SKM-1 (cell line): ENCODE data around the gene PCIF1.
"Not testable (repeated sequence)": the region's sequence is repeated elsewhere in the genome, so short reads cannot be mapped to it uniquely, and the experiment has no call there.

Experiments
- DNase-seq: peaks from one replicate; lab custom pipeline; 2025; ENCODE audit not compliant: unreplicated experiment; lab: John Stamatoyannopoulos, UW

Gene PCIF1

DNA sequence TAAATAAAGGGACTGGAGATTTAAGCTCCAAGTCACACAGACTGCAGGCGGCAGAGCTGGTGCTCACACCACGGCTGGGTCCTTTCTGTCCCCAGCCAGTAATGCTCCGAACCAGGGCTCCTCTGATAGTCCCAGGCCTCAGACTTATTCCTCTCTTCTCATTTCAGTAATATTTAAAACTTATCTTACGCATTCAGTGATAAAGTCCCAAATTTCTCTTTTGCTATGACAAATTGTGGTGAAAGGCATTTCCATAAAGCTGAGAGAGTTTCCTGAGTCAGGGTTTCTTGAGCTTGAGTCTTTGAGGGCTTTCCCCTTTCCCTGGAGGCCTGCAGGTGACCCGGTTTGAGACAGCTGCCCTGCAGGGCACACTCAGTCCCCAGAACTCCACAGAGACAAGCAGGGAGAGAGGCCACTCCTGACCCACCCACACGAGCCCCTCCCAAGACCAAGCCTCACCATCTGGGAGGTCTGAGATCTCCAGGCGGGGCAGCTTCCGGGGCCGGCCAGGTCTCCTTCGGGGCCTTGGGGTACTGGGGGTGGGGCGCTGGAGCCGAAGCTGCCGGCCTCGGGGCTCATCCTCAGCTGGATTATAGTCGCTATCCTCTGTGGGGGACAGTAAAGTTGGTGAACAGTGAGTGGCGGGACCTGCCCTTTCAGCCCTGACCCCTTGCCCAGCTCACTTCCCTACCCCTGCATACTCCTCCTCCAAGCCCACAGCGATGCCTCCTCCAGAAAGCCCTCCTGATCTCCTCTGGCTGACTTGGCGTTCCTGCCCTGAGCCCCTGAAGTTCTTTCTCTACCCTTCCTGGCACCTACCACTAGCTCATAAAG, 30.9 kb downstream of the PCIF1 start:
- no peak for DNase-seq

- no peak for DNase-seq
Observed at GRCh38 chr20:45967551-45968080, 33.1 kb downstream of the PCIF1 start.

GRCh38 chr20:45968081-45968671, 33.7 kb downstream of the PCIF1 start:
- no peak for DNase-seq

GRCh38 chr20:45968801-45969711, 34.6 kb downstream of the PCIF1 start:
- DNase-seq, result no peak

GRCh38 chr20:45969712-45970634, 35.5 kb downstream of the PCIF1 start:
- peak; percentile 56 for DNase-seq

DNA sequence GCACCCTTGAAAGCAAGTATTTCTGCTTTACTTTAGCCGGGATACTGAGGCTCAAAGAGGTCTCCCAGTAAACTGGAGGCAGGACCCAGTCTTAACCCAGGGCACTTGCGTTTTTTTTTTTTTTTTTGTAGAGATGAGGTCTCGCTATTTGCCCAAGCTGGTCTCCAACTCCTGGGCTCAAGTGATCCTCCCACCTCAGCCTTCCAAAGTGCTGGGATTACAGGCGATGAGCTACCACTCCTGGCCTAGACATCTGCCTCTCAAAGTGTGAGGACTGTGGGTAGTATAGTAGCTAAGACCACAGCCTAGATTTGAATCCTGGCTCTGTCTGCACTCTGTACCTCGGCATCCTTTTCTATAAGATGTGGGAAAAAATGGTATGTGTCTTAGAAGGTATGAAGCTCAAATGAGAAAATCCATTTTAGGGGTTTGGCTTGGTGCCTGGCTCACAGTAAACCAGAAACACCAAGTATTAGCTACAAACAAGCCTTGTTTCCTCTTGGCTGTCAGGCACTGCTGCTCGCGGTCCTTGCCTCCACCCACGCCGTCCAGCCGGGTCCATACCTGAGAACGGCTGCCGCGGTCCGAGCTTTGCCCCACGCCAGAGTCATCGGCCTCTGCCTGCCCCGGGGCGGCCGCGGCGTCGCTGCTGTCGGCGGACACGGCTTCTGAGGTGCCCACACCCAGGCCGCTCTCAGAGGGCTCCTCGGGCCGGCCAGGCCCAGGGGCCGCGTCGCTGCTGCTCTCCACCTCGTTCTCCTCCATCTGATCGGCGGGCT, 36.4 kb downstream of the PCIF1 start:
- no peak for DNase-seq

- DNase-seq, result no peak
Observed at GRCh38 chr20:45971425-45971674, 36.9 kb downstream of the PCIF1 start.

GRCh38 chr20:45971675-45972499, 37.4 kb downstream of the PCIF1 start, which contains the start of gene ZNF335:
Gene ZNF335, minus strand, starts transcription at chr20:45972203. Its CDS starts 793 bp downstream, at chr20:45971410.
- peak; percentile 85 for DNase-seq

DNA sequence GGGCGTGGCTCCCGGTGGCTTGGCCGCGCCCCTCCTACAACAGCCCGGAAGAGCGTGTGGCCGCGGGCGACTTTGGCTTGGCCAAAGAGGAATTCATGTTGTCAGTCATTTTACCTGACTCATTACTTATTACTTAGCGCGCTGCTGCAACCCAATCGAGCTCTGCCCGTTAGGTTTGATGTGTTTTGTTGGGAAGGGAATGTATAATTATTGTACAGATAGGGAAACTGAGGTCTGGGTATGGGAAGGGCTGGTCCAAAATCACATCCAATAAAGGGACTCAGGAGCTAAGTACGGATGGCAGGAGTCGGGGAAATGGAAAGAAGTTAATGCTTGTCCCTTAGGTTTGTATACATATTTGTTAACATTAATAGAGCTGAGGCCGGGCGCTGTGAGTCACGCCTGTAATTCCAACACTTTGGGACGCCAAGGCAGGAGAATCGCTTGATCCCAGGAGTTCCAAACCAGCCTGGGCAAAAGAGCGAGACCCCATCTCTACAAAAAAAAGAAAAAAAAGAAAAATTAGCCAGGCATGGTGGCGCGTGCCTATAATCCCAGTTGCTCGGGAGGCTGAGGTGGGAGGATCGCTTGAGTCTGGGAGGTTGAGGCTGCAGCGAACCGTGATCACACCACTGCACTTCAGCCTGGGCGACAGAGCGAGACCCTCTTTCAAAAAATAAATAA, 38.2 kb downstream of the PCIF1 start:
- DNase-seq, result no peak

DNA sequence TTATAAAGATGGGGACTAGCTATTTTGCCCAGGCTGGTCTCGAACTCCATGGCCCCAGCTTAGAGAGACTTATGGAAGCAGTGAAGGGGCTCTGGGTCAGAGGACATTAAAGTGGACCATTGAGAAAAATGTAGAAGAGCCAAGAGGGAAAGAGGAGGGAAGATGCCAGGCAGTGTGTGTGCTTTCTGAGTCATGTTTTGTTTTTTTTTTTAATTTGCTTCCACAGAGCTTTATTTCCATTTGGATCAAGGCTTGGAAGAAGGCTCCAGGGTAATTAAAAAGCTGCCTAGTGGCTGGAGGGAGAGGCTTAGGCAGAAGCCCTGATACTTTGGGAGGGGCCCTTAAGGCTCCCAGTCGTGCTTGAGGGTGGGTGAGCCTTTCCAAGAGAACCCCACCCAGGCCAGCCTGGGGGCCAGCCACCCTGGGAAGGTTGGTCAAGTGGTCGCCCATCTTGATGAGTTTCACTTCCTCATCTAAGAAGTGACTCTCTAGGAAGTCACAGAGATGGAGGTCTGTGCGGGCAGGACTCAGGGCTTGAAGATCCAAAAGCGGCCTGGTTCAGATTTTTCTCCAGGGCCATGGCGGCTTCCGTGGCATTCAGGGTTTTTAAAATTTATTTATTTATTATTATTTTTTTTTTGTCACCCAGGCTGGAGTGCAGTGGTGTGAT, 40.5 kb downstream of the PCIF1 start:
- no peak for DNase-seq

DNA sequence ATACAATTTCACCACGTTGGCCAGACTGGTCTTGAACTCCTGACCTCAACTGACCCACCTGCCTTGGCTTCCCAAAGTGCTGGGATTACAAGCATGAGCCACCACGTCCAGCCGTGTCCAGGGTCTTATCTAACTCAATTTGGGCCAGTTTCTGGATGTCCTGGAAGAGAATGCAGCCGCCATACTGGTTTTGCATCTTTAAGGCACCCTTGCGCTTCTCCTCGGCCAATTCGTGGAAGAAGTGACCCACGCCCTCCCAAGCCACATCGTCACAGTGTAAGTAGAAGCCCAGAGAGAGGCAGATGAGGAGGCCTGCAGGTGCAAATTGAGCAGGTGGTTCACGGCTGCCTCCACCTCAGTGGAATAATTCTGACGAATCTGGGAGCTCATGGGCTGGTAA, 41.2 kb downstream of the PCIF1 start:
- DNase-seq, result no peak

DNA sequence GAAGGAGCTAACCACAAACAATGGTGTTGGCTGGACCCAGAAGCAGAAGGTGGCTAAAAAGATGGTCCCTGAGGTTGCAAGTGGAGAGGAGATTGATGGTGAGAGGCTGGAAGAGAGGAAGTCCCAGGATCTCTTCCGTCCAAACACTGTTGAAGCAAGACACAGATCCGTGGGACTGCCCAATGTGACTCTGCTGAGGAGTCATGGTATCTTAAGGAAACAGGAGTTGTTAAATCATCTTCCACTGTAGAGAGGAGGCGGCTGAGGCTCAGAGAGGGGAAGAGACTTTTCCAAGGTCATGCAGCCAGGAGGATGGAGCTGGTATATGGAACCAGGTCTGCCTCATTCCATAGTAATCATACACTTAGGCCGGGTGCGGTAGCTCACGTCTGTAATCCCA, 41.6 kb downstream of the PCIF1 start:
- no peak for DNase-seq

- no peak for DNase-seq
Observed at GRCh38 chr20:45981261-45981660, 46.8 kb downstream of the PCIF1 start.

GRCh38 chr20:45983279-45983743, 48.8 kb downstream of the PCIF1 start:
- DNase-seq, result no peak

- no peak for DNase-seq
Observed at GRCh38 chr20:45985573-45985972, 51.1 kb downstream of the PCIF1 start.

DNA sequence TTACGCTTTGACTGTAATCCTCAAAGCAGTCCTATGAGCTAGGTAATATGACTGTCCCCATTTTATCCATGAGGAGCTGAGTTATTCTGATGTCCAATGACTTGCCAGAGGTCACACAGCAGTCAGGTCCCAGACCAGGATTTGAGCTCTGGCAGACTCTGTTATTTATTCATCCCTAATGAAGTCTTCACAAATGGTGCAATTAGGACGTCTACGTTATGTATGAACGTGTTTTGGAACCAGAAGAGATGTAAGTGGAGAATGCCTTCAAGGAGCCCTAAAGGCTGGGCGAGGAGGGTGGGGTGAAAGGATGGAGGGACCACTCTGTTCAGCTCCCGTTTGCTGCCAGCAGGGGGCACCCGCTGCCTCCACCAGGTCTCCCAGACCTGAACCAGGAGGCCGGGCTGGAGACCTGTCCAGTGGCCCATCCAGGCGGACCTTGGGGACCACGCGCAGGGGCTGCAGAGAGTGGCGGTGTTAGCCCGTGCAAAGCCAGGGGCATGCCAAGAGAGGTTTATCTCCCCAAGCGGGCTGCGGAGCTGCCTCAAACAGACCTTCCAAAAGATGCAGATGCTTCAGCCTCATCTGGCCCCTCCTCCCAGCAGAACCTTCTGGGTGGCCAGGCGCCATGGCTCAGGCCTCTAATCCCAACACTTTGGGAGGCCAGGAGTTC, 52.8 kb downstream of the PCIF1 start:
- DNase-seq, result peak; percentile 73

DNA sequence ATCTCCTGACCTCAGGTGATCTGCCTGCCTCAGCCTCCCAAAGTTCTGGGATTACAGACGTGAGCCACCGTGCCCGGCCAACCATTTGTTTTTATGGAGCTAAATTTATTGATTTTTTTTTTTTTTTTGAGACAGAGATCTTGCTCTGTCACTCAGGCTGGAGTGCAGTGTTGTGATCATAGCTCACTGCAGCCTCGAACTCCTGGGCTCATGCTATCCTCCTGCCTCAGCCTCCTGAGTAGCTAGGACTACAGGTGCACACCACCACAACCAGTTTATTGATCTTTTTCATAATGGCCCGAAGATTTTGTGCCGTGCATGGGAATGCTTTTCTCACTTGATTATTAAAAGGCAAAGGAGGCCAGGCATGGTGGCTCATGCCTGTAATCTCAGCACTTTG, 54.3 kb downstream of the PCIF1 start:
- DNase-seq, result not testable (repeated sequence)
